ENCODE data around the gene ASB2.
A peak's percentile ranks its signal among the peaks of the same experiment; 100 is the strongest.

ASB2 gene

GRCh38 chr14:93978735-93979134, 2.4 kb upstream of the ASB2 start:
- Mint-ChIP-seq H3K27ac (peak overlapping the region; percentile 98), H3K9me3 (peaks cover 14% of the 10 kb centered on the region), H3K27me3 (peaks cover 18% of the 10 kb centered on the region), H3K4me3 (peak overlapping the region; percentile 67), H3K4me1 (peaks cover 71% of the 10 kb centered on the region), H3K36me3 (ENCODE audit: low read depth) (peaks cover 32% of the 10 kb centered on the region)
- ATAC-seq = peak; percentile 3
- DNase-seq = no peak

- Mint-ChIP-seq H3K4me3 (peak overlapping the region; percentile 67), H3K27ac (peak overlapping the region; percentile 98), H3K9me3 (peaks cover 14% of the 10 kb centered on the region), H3K4me1 (peaks cover 74% of the 10 kb centered on the region), H3K36me3 (ENCODE audit: low read depth) (peaks cover 32% of the 10 kb centered on the region), H3K27me3 (peaks cover 18% of the 10 kb centered on the region)
- DNase-seq (peak; percentile 71), ATAC-seq (peak; percentile 88)
These were observed 1.6 kb upstream of the ASB2 start for GRCh38 chr14:93977790-93978581.

GRCh38 chr14:93977171-93977570, 801 bp upstream of the ASB2 start:
- Mint-ChIP-seq H3K27me3 (peaks cover 18% of the 10 kb centered on the region), H3K9me3 (peaks cover 14% of the 10 kb centered on the region), H3K27ac (peak overlapping the region; percentile 98), H3K4me3 (peak overlapping the region; percentile 59), H3K4me1 (peaks cover 81% of the 10 kb centered on the region), H3K36me3 (ENCODE audit: low read depth) (peaks cover 32% of the 10 kb centered on the region)
- no peak for ATAC-seq
- no peak for DNase-seq

GRCh38 chr14:93975791-93976476, 436 bp downstream of the ASB2 start:
- Mint-ChIP-seq H3K36me3 (ENCODE audit: low read depth) (peaks cover 32% of the 10 kb centered on the region), H3K4me3 (peak overlapping the region; percentile 59), H3K27me3 (peaks cover 18% of the 10 kb centered on the region), H3K27ac (peak overlapping the region; percentile 98), H3K9me3 (peaks cover 14% of the 10 kb centered on the region), H3K4me1 (peaks cover 90% of the 10 kb centered on the region)
- DNase-seq (no peak), ATAC-seq (peak; percentile 13)

GRCh38 chr14:93974833-93975232, 1.5 kb downstream of the ASB2 start:
- Mint-ChIP-seq H3K4me3 (no peak overlapping the region), H3K36me3 (ENCODE audit: low read depth) (peaks cover 29% of the 10 kb centered on the region), H3K9me3 (peaks cover 14% of the 10 kb centered on the region), H3K27me3 (peaks cover 18% of the 10 kb centered on the region), H3K4me1 (peaks cover 91% of the 10 kb centered on the region), H3K27ac (no peak overlapping the region)
- ATAC-seq = no peak
- no peak for DNase-seq

- H3K36me3 Mint-ChIP-seq (ENCODE audit: low read depth) = peaks cover 26% of the 10 kb centered on the region
- peaks cover 87% of the 10 kb centered on the region for H3K4me1 Mint-ChIP-seq
- ATAC-seq (no peak), DNase-seq (no peak)
- no peak overlapping the region for H3K4me3 Mint-ChIP-seq
- H3K9me3 Mint-ChIP-seq = peaks cover 14% of the 10 kb centered on the region
- H3K27ac Mint-ChIP-seq = no peak overlapping the region
- peaks cover 18% of the 10 kb centered on the region for H3K27me3 Mint-ChIP-seq
These were observed 2.1 kb downstream of the ASB2 start for GRCh38 chr14:93974299-93974698.

GRCh38 chr14:93973607-93974006, 2.8 kb downstream of the ASB2 start:
- Mint-ChIP-seq H3K4me3 (no peak overlapping the region), H3K36me3 (ENCODE audit: low read depth) (peaks cover 25% of the 10 kb centered on the region), H3K27me3 (peaks cover 18% of the 10 kb centered on the region), H3K27ac (peak overlapping the region; percentile 71), H3K4me1 (peaks cover 85% of the 10 kb centered on the region), H3K9me3 (peaks cover 14% of the 10 kb centered on the region)
- DNase-seq (no peak), ATAC-seq (no peak)

- DNase-seq (no peak), ATAC-seq (peak; percentile 45)
- peaks cover 82% of the 10 kb centered on the region for H3K4me1 Mint-ChIP-seq
- peak overlapping the region; percentile 75 for H3K27ac Mint-ChIP-seq
- H3K27me3 Mint-ChIP-seq = peaks cover 12% of the 10 kb centered on the region
- peaks cover 18% of the 10 kb centered on the region for H3K36me3 Mint-ChIP-seq (ENCODE audit: low read depth)
- H3K4me3 Mint-ChIP-seq = peak overlapping the region; percentile 34
- H3K9me3 Mint-ChIP-seq = peaks cover 14% of the 10 kb centered on the region
These were observed 3.7 kb downstream of the ASB2 start for GRCh38 chr14:93972618-93973205.

- peaks cover 9% of the 10 kb centered on the region for H3K9me3 Mint-ChIP-seq
These were observed 4.7 kb downstream of the ASB2 start for GRCh38 chr14:93971635-93972027.

GRCh38 chr14:93970965-93971634, 5.3 kb downstream of the ASB2 start:
- Mint-ChIP-seq H3K4me3 (peak overlapping the region; percentile 73), H3K36me3 (ENCODE audit: low read depth) (peaks cover 7% of the 10 kb centered on the region), H3K27ac (peak overlapping the region; percentile 89), H3K4me1 (peaks cover 78% of the 10 kb centered on the region), H3K9me3 (peaks cover 6% of the 10 kb centered on the region), H3K27me3 (peaks cover 11% of the 10 kb centered on the region)
- DNase-seq (peak; percentile 72), ATAC-seq (peak; percentile 72)

More at GRCh38 chr14:93971635-93972027, 4.7 kb downstream of the ASB2 start:
- Mint-ChIP-seq H3K27ac (peak overlapping the region; percentile 89), H3K4me3 (peak overlapping the region; percentile 73), H3K27me3 (peaks cover 12% of the 10 kb centered on the region), H3K36me3 (ENCODE audit: low read depth) (peaks cover 8% of the 10 kb centered on the region), H3K4me1 (peaks cover 78% of the 10 kb centered on the region)
- peak; percentile 13 for ATAC-seq
- DNase-seq = no peak

- Mint-ChIP-seq H3K27me3 (peaks cover 6% of the 10 kb centered on the region), H3K4me3 (peak overlapping the region; percentile 73), H3K36me3 (ENCODE audit: low read depth) (peaks cover 2% of the 10 kb centered on the region), H3K9me3 (peaks cover under 1% of the 10 kb centered on the region), H3K27ac (peak overlapping the region; percentile 89), H3K4me1 (peaks cover 78% of the 10 kb centered on the region)
- ATAC-seq = peak; percentile 65
- peak; percentile 56 for DNase-seq
These were observed 5.8 kb downstream of the ASB2 start for GRCh38 chr14:93970585-93970964.

GRCh38 chr14:93969082-93969828, 7.1 kb downstream of the ASB2 start:
- no peaks in the 10 kb centered on the region for H3K36me3 Mint-ChIP-seq (ENCODE audit: low read depth)
- H3K4me3 Mint-ChIP-seq = no peak overlapping the region
- peaks cover 3% of the 10 kb centered on the region for H3K27me3 Mint-ChIP-seq
- DNase-seq (no peak), ATAC-seq (no peak)
- no peaks in the 10 kb centered on the region for H3K9me3 Mint-ChIP-seq
- H3K27ac Mint-ChIP-seq = no peak overlapping the region
- H3K4me1 Mint-ChIP-seq = peaks cover 80% of the 10 kb centered on the region

- ATAC-seq (no peak), DNase-seq (no peak)
- Mint-ChIP-seq H3K27me3 (no peaks in the 10 kb centered on the region), H3K9me3 (no peaks in the 10 kb centered on the region), H3K36me3 (ENCODE audit: low read depth) (no peaks in the 10 kb centered on the region), H3K4me3 (no peak overlapping the region), H3K27ac (no peak overlapping the region), H3K4me1 (peaks cover 86% of the 10 kb centered on the region)
These were observed 8.6 kb downstream of the ASB2 start for GRCh38 chr14:93967637-93968250.
